ENCODE results near the gene VPS13D.

DNA sequence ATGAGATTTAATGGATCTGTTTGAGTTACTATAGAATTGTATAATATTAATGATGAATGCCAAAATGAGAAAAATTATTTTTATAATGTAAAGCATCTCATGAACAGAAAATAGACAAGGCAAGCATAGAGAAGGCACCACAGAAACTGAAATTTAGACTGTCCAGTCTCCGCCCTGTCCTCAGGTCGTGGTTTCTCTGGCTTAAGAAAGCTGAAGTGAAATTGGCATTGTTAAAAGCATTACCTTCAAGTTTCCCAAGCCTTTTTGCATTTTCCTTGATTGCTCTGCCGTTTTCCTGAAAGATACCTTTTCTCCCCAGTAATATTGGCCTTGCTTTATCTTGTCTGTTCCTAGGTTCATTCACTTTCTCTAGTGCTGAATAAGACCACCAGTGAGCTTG is 58.0 kb downstream of the VPS13D start:
- TF ChIP-seq, protein P1, sequence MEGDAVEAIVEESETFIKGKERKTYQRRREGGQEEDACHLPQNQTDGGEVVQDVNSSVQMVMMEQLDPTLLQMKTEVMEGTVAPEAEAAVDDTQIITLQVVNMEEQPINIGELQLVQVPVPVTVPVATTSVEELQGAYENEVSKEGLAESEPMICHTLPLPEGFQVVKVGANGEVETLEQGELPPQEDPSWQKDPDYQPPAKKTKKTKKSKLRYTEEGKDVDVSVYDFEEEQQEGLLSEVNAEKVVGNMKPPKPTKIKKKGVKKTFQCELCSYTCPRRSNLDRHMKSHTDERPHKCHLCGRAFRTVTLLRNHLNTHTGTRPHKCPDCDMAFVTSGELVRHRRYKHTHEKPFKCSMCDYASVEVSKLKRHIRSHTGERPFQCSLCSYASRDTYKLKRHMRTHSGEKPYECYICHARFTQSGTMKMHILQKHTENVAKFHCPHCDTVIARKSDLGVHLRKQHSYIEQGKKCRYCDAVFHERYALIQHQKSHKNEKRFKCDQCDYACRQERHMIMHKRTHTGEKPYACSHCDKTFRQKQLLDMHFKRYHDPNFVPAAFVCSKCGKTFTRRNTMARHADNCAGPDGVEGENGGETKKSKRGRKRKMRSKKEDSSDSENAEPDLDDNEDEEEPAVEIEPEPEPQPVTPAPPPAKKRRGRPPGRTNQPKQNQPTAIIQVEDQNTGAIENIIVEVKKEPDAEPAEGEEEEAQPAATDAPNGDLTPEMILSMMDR (IDR thresholded peaks at IDR 0.05; ENCODE audit: borderline replicate concordance, extremely low read depth, low read length, poor library complexity, severe bottlenecking), result no peak
- no peak for TF ChIP-seq EZH2 (IDR thresholded peaks at IDR 0.05; ENCODE audit: borderline replicate concordance, low read depth, low read length, severe bottlenecking)
